Measurements from ENCODE around the gene DNAH14. TPM values are rescaled to one million over a fixed set of nuclear protein-coding genes. Genes with fewer than 3 reads are reported as not detected.

The DNAH14 gene
- total and polyA plus RNA-seq, 2 of the 13 experiments (the other 11 are each of a cell fraction or from before 2014, with no cell fraction given) = 4.5 to 27.5 TPM

DNA sequence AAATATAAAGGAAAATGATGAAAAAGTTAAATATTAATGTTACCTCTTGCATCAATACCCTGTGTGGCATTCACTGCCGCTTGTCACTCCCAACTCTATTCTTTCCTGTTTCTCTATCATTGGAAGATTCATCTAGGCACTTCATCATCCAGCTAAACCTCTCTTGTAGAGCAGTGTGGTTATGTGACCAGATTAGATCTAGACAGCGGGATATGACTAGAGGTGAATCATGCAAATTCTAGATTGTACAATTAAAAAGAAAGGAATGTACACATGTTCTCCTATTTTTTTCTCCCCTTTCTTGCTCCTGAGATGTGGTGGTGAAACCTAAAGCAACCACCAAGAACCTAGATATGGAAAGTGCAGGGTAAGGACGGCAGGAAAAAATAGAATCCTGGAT is 324.3 kb downstream of the DNAH14 start (continued):
- TF ChIP-seq, protein P1, sequence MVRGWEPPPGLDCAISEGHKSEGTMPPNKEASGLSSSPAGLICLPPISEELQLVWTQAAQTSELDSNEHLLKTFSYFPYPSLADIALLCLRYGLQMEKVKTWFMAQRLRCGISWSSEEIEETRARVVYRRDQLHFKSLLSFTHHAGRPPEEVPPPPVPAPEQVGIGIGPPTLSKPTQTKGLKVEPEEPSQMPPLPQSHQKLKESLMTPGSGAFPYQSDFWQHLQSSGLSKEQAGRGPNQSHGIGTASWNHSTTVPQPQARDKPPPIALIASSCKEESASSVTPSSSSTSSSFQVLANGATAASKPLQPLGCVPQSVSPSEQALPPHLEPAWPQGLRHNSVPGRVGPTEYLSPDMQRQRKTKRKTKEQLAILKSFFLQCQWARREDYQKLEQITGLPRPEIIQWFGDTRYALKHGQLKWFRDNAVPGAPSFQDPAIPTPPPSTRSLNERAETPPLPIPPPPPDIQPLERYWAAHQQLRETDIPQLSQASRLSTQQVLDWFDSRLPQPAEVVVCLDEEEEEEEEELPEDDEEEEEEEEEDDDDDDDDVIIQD (CRISPR knock-in tag; IDR thresholded peaks at IDR 0.05; ENCODE audit: low read depth) = no peak
- TF ChIP-seq ZNF674 (CRISPR knock-in tag; IDR thresholded peaks at IDR 0.05; ENCODE audit: low read depth) = no peak
- TF ChIP-seq ATM (IDR thresholded peaks at IDR 0.05; ENCODE audit: borderline replicate concordance) = no peak
- no peak for TF ChIP-seq ZBTB43 (CRISPR knock-in tag; conservative IDR thresholded peaks at IDR 0.05)
- TF ChIP-seq ZNF564 (CRISPR knock-in tag; IDR thresholded peaks at IDR 0.05) = no peak

DNA sequence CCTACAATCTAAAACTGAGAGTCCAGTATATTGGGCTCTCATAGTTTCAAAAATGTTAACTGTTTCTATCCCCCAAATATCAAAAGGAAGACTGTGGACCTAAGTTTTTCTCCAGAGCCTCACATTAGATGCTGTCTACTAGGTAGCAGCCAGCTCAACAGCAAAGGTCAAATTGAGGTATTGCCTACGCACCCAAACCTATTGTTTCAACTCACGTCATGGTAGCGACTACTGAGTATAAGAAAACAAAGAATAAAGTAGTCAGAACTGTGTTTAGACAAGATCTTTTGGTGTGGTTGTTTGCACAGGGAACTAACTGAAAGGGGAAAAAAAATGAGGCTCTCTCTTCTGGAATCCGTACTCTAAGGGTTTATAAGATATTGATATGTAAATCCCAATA is 325.2 kb downstream of the DNAH14 start:
- no peak overlapping the region for H2AFZ ChIP-seq (ENCODE audit: low read length)
- no peaks in the 10 kb centered on the region for H3K27me3 ChIP-seq (ENCODE audit: control insufficient read depth in 1 of 2, insufficient read depth in 2 of 2, low read length in 2 of 2)
- no peak overlapping the region for H3K9ac ChIP-seq (ENCODE audit: insufficient read depth, low read depth, low read length)
- in situ Hi-C loops (cut with HindIII; ENCODE audit: extremely low pct_ligation_motif_present, low pct_unique_long_range_greater_than_20kb) (no loop called here), intact Hi-C loops (cut with micrococcal nuclease; ENCODE audit: unreplicated experiment) (no loop called here)
- no peaks in the 10 kb centered on the region for H4K20me1 ChIP-seq (ENCODE audit: insufficient read depth, low read length)
- no peaks in the 10 kb centered on the region for H3K4me1 ChIP-seq (ENCODE audit: insufficient read depth, low read length)
- no peaks in the 10 kb centered on the region for H3K9me3 ChIP-seq (ENCODE audit: low read length)
- H3K36me3 ChIP-seq (replicated peaks in 1 of 2; ENCODE audit: control insufficient read depth in 1 of 2, insufficient read depth in 2 of 2, low read length in 2 of 2) = no peaks in the 10 kb centered on the region
- no TSS peak for BruUV-seq (replicated peaks)
- CTCF ChIA-PET (ENCODE audit: low intra/inter-chr PET ratio, low total read pairs) = no interaction called here
- no peak overlapping the region for H3K27ac ChIP-seq (ENCODE audit: extremely low read length, insufficient read depth, low read length)
- no peaks in the 10 kb centered on the region for H3K79me2 ChIP-seq (ENCODE audit: insufficient read depth, low read length)
- no peak for DNase-seq (ENCODE audit: low spot score)
- no peak for ATAC-seq
- H3K4me2 ChIP-seq (ENCODE audit: low read depth, low read length) = no peak overlapping the region
- WGBS (ENCODE audit: low lambda C conversion rate) = 42% methylated on average over 4 of the region's 4 CpGs
- no peak for FAIRE-seq
- H3K4me3 ChIP-seq (replicated peaks in 1 of 3; ENCODE audit: insufficient read depth in 1 of 3, low read depth in 2 of 3, low read length in 3 of 3) = no peak overlapping the region
- POLR2A ChIA-PET = no interaction called here
- TF ChIP-seq FIP1L1 (IDR thresholded peaks at IDR 0.05; ENCODE audit: borderline replicate concordance, insufficient read depth, low read depth, low read length) = no peak
- no peak for TF ChIP-seq MED1 (CRISPR knock-in tag; IDR thresholded peaks at IDR 0.05)
- TF ChIP-seq ZNF17 (CRISPR knock-in tag; IDR thresholded peaks at IDR 0.05) = no peak
- TF ChIP-seq, protein P2, sequence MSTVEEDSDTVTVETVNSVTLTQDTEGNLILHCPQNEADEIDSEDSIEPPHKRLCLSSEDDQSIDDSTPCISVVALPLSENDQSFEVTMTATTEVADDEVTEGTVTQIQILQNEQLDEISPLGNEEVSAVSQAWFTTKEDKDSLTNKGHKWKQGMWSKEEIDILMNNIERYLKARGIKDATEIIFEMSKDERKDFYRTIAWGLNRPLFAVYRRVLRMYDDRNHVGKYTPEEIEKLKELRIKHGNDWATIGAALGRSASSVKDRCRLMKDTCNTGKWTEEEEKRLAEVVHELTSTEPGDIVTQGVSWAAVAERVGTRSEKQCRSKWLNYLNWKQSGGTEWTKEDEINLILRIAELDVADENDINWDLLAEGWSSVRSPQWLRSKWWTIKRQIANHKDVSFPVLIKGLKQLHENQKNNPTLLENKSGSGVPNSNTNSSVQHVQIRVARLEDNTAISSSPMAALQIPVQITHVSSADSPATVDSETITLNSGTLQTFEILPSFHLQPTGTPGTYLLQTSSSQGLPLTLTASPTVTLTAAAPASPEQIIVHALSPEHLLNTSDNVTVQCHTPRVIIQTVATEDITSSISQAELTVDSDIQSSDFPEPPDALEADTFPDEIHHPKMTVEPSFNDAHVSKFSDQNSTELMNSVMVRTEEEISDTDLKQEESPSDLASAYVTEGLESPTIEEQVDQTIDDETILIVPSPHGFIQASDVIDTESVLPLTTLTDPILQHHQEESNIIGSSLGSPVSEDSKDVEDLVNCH (CRISPR knock-in tag; IDR thresholded peaks at IDR 0.05) = no peak
- TF ChIP-seq KIAA2018 (CRISPR knock-in tag; IDR thresholded peaks at IDR 0.05; ENCODE audit: borderline replicate concordance) = no peak
